ENCODE data around the gene MICALL1.

Gene MICALL1

GRCh38 chr22:37965940-37966664 lies 60.0 kb downstream of the MICALL1 start:
- H3K4me3 ChIP-seq (ENCODE audit: low read depth, low read length) = no peak overlapping the region
- TF ChIP-seq CTCF (IDR thresholded peaks at IDR 0.05; ENCODE audit: low read depth, low read length) = no peak

- no peak overlapping the region for H3K4me3 ChIP-seq (ENCODE audit: low read depth, low read length)
- TF ChIP-seq CTCF (IDR thresholded peaks at IDR 0.05; ENCODE audit: low read depth, low read length) = no peak
Observed at GRCh38 chr22:37967147-37967546, 61.0 kb downstream of the MICALL1 start.

- TF ChIP-seq CTCF (IDR thresholded peaks at IDR 0.05; ENCODE audit: low read depth, low read length) = no peak
- no peak overlapping the region for H3K4me3 ChIP-seq (ENCODE audit: low read depth, low read length)
Observed at GRCh38 chr22:37967637-37968451, 61.7 kb downstream of the MICALL1 start.

- no peak for TF ChIP-seq CTCF (IDR thresholded peaks at IDR 0.05; ENCODE audit: low read depth, low read length)
- no peak overlapping the region for H3K4me3 ChIP-seq (ENCODE audit: low read depth, low read length)
Observed at GRCh38 chr22:37968452-37969251, 62.6 kb downstream of the MICALL1 start.

GRCh38 chr22:37970864-37971263 lies 64.8 kb downstream of the MICALL1 start:
- TF ChIP-seq CTCF (IDR thresholded peaks at IDR 0.05; ENCODE audit: low read depth, low read length) = no peak
- no peak overlapping the region for H3K4me3 ChIP-seq (ENCODE audit: low read depth, low read length)

GRCh38 chr22:37971475-37972434 lies 65.7 kb downstream of the MICALL1 start:
- no peak for TF ChIP-seq CTCF (IDR thresholded peaks at IDR 0.05; ENCODE audit: low read depth, low read length)
- H3K4me3 ChIP-seq (ENCODE audit: low read depth, low read length) = no peak overlapping the region
